ENCODE data around the gene REPIN1.

REPIN1 gene

GRCh38 chr7:150420987-150421674 is 52.5 kb downstream of the REPIN1 start:
- TF ChIP-seq CTCF (IDR thresholded peaks at IDR 0.05; ENCODE audit: low read depth, low read length) = peak; percentile 73
- peak; percentile 87 for DNase-seq
- H3K4me3 ChIP-seq (ENCODE audit: low read depth, low read length) = no peak overlapping the region
- no peaks in the 10 kb centered on the region for H3K36me3 ChIP-seq
- no peak overlapping the region for H3K27ac ChIP-seq
- no peaks in the 10 kb centered on the region for H3K27me3 ChIP-seq (ENCODE audit: insufficient read depth, low read depth, severe bottlenecking)
- no peaks in the 10 kb centered on the region for H3K9me3 ChIP-seq (ENCODE audit: severe bottlenecking)

GRCh38 chr7:150421831-150422230 is 53.2 kb downstream of the REPIN1 start:
- no peak overlapping the region for H3K27ac ChIP-seq
- TF ChIP-seq CTCF (IDR thresholded peaks at IDR 0.05; ENCODE audit: low read depth, low read length) = no peak
- H3K27me3 ChIP-seq (ENCODE audit: insufficient read depth, low read depth, severe bottlenecking) = no peaks in the 10 kb centered on the region
- no peak overlapping the region for H3K4me3 ChIP-seq (ENCODE audit: low read depth, low read length)
- no peaks in the 10 kb centered on the region for H3K9me3 ChIP-seq (ENCODE audit: severe bottlenecking)
- DNase-seq = no peak
- no peaks in the 10 kb centered on the region for H3K36me3 ChIP-seq
